ENCODE data around the gene PPP1R2. TPM values are rescaled to one million over a fixed set of nuclear protein-coding genes. Genes with fewer than 3 reads are reported as not detected.

The PPP1R2 gene
- total and polyA plus RNA-seq, 2 of the 13 experiments (the other 11 are each of a cell fraction or from before 2014, with no cell fraction given), result 36.5 to 86.5 TPM

DNA sequence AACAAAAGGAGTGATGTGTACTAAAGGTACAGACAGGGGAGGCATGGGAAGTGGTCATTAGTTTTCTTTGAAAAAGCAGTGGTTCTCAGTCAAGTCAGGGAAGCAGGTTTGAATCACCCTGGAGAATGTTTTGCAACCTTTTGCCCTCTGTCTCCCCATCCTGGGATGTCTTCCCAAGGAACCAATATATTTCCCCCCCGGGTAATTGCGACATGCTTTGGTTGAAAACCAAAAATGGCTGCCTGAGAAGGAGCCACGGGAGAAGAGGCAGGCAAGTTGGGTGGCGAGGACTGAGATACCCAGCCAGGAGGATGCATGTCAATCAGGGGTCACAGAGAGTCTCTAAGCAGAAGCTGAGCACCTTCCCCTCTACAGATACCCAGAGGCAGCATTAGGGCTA, 20.2 kb upstream of the PPP1R2 start (continued):
- TF ChIP-seq, protein P1, sequence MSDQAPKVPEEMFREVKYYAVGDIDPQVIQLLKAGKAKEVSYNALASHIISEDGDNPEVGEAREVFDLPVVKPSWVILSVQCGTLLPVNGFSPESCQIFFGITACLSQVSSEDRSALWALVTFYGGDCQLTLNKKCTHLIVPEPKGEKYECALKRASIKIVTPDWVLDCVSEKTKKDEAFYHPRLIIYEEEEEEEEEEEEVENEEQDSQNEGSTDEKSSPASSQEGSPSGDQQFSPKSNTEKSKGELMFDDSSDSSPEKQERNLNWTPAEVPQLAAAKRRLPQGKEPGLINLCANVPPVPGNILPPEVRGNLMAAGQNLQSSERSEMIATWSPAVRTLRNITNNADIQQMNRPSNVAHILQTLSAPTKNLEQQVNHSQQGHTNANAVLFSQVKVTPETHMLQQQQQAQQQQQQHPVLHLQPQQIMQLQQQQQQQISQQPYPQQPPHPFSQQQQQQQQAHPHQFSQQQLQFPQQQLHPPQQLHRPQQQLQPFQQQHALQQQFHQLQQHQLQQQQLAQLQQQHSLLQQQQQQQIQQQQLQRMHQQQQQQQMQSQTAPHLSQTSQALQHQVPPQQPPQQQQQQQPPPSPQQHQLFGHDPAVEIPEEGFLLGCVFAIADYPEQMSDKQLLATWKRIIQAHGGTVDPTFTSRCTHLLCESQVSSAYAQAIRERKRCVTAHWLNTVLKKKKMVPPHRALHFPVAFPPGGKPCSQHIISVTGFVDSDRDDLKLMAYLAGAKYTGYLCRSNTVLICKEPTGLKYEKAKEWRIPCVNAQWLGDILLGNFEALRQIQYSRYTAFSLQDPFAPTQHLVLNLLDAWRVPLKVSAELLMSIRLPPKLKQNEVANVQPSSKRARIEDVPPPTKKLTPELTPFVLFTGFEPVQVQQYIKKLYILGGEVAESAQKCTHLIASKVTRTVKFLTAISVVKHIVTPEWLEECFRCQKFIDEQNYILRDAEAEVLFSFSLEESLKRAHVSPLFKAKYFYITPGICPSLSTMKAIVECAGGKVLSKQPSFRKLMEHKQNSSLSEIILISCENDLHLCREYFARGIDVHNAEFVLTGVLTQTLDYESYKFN (CRISPR knock-in tag; conservative IDR thresholded peaks at IDR 0.05), result no peak
- TF ChIP-seq ZNF737 (CRISPR knock-in tag; IDR thresholded peaks at IDR 0.05; ENCODE audit: borderline replicate concordance) (no peak), ZNF619 (CRISPR knock-in tag; IDR thresholded peaks at IDR 0.05) (no peak), GFI1 (CRISPR knock-in tag; IDR thresholded peaks at IDR 0.05; ENCODE audit: borderline replicate concordance) (no peak), ZSCAN9 (CRISPR knock-in tag; IDR thresholded peaks at IDR 0.05; ENCODE audit: borderline replicate concordance) (no peak), KAT2B (IDR thresholded peaks at IDR 0.05; ENCODE audit: borderline replicate concordance, low read depth, low read length) (no peak), TMF1 (CRISPR knock-in tag; IDR thresholded peaks at IDR 0.05; ENCODE audit: low read depth) (no peak), ZNF678 (CRISPR knock-in tag; IDR thresholded peaks at IDR 0.05) (no peak), HNF4A (CRISPR knock-in tag; IDR thresholded peaks at IDR 0.05) (no peak)
- TF ChIP-seq, protein P2, sequence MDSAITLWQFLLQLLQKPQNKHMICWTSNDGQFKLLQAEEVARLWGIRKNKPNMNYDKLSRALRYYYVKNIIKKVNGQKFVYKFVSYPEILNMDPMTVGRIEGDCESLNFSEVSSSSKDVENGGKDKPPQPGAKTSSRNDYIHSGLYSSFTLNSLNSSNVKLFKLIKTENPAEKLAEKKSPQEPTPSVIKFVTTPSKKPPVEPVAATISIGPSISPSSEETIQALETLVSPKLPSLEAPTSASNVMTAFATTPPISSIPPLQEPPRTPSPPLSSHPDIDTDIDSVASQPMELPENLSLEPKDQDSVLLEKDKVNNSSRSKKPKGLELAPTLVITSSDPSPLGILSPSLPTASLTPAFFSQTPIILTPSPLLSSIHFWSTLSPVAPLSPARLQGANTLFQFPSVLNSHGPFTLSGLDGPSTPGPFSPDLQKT (CRISPR knock-in tag; IDR thresholded peaks at IDR 0.05; ENCODE audit: borderline replicate concordance), result no peak
- TF ChIP-seq, protein P3, sequence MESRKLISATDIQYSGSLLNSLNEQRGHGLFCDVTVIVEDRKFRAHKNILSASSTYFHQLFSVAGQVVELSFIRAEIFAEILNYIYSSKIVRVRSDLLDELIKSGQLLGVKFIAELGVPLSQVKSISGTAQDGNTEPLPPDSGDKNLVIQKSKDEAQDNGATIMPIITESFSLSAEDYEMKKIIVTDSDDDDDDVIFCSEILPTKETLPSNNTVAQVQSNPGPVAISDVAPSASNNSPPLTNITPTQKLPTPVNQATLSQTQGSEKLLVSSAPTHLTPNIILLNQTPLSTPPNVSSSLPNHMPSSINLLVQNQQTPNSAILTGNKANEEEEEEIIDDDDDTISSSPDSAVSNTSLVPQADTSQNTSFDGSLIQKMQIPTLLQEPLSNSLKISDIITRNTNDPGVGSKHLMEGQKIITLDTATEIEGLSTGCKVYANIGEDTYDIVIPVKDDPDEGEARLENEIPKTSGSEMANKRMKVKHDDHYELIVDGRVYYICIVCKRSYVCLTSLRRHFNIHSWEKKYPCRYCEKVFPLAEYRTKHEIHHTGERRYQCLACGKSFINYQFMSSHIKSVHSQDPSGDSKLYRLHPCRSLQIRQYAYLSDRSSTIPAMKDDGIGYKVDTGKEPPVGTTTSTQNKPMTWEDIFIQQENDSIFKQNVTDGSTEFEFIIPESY (CRISPR knock-in tag; IDR thresholded peaks at IDR 0.05), result no peak
